C4-2B (cell line): ENCODE results near the gene LRATD1.

Source experiments
- CTCF ChIP-seq: fragments of 450-650 bp; conservative IDR thresholded peaks from 2 replicates; pipeline ENCODE4 v1.5.1; 2017; ENCODE audit warnings: mild to moderate bottlenecking
- ZFX ChIP-seq: fragments of 450-650 bp; IDR thresholded peaks from 2 replicates; pipeline ENCODE4 v1.6.1; 2017

GRCh38 chr2:14632133-14632936 is at the start of gene LRATD1:
- TF ChIP-seq ZFX (no peak), CTCF (no peak)
